Dermis microvascular lymphatic vessel endothelial cell (primary cell): ENCODE data around the gene SH3BP4. TPM values are rescaled to one million over a fixed set of nuclear protein-coding genes. Genes with fewer than 3 reads are reported as not detected.

Experiments
- DNase-seq, 2 donors: peaks; one replicate each; pipeline versions ENCODE4 v3.0.0 to v3.0.0-alpha.2; 2010; ENCODE audit warnings: low read depth in 2 of 2
- total RNA-seq: library from RNA; depleted of rRNA; stranded (reverse); fragments of >200 nt; gene quantifications from 2 replicates; pipeline ENCODE4 v1.2.1, GENCODE V29; 2014

Gene SH3BP4
- total RNA-seq, 1 donor from 2014 or later, result 16.0 TPM

- no peak for DNase-seq
Observed at GRCh38 chr2:235041221-235041917, 89.6 kb downstream of the SH3BP4 start.

- DNase-seq, result no peak
Observed at GRCh38 chr2:235041918-235042575, 90.2 kb downstream of the SH3BP4 start.

GRCh38 chr2:235042576-235043515, 91.0 kb downstream of the SH3BP4 start:
- no peak for DNase-seq

- DNase-seq, result no peak
Observed at GRCh38 chr2:235043762-235044500, 92.1 kb downstream of the SH3BP4 start.

- no peak for DNase-seq
Observed at GRCh38 chr2:235044501-235045271, 92.9 kb downstream of the SH3BP4 start.

- DNase-seq, result no peak
Observed at GRCh38 chr2:235045336-235045972, 93.6 kb downstream of the SH3BP4 start.

GRCh38 chr2:235045973-235046343, 94.1 kb downstream of the SH3BP4 start:
- DNase-seq, result no peak

- DNase-seq, result no peak
Observed at GRCh38 chr2:235046589-235046988, 94.8 kb downstream of the SH3BP4 start.

- DNase-seq, result no peak
Observed at GRCh38 chr2:235047171-235048160, 95.6 kb downstream of the SH3BP4 start.

GRCh38 chr2:235048549-235048948, 96.7 kb downstream of the SH3BP4 start:
- DNase-seq, result no peak

- no peak for DNase-seq
Observed at GRCh38 chr2:235049069-235049468, 97.3 kb downstream of the SH3BP4 start.

GRCh38 chr2:235049719-235050118, 97.9 kb downstream of the SH3BP4 start:
- no peak for DNase-seq

- DNase-seq, result peak; percentile 79 to 89
Observed at GRCh38 chr2:235050980-235051351, 99.1 kb downstream of the SH3BP4 start.

- no peak for DNase-seq
Observed at GRCh38 chr2:235051436-235052260, 99.8 kb downstream of the SH3BP4 start.

- no peak for DNase-seq
Observed at GRCh38 chr2:235052514-235053354, 100.9 kb downstream of the SH3BP4 start.

GRCh38 chr2:235053651-235054050, 101.8 kb downstream of the SH3BP4 start:
- no peak for DNase-seq

GRCh38 chr2:235054475-235054874, 102.7 kb downstream of the SH3BP4 start:
- DNase-seq, result peak in 1 of 2 donors; percentile 76
